GM18951 (cell line): ENCODE results near the gene FKBP14.
"Not testable (repeated sequence)": the region's sequence is repeated elsewhere in the genome, so short reads cannot be mapped to it uniquely, and the experiment has no call there.

Source experiments
- POLR2A ChIP-seq: IDR thresholded peaks from 4 replicates; pipeline ENCODE4 v1.6.1; 2011; ENCODE audit warnings: mild to moderate bottlenecking; ENCODE audit not compliant: insufficient read length, insufficient read depth; ENCODE audit errors: extremely low read depth
- in situ Hi-C: fragments of 300-500 bp; cut with MboI; formaldehyde crosslinking; loops from one replicate; pipeline ENCODE4 v1.12.0; 2022; ENCODE audit warnings: low sequenced_read_pairs, mixed read lengths, inconsistent platforms; ENCODE audit not compliant: unreplicated experiment

Gene FKBP14

GRCh38 chr7:29971566-29972314, 54.8 kb downstream of the FKBP14 start:
- in situ Hi-C loops: no loop called here
- no peak for TF ChIP-seq POLR2A

- in situ Hi-C loops: no loop called here
- TF ChIP-seq POLR2A: no peak
Measured at GRCh38 chr7:29970158-29970557, 56.3 kb downstream of the FKBP14 start.

GRCh38 chr7:29969738-29970137, 56.8 kb downstream of the FKBP14 start:
- no peak for TF ChIP-seq POLR2A
- in situ Hi-C loops: no loop called here

GRCh38 chr7:29968683-29969395, 57.7 kb downstream of the FKBP14 start:
- in situ Hi-C loops: no loop called here

GRCh38 chr7:29965030-29965429, 61.5 kb downstream of the FKBP14 start:
- in situ Hi-C loops: no loop called here
- no peak for TF ChIP-seq POLR2A

More at GRCh38 chr7:29968683-29969395, 57.7 kb downstream of the FKBP14 start:
- TF ChIP-seq POLR2A: no peak

- no peak for TF ChIP-seq POLR2A
- in situ Hi-C loops: no loop called here
Measured at GRCh38 chr7:29962035-29962434, 64.5 kb downstream of the FKBP14 start.

- in situ Hi-C loops: not testable (repeated sequence)
Measured at GRCh38 chr7:29961611-29962010, 64.9 kb downstream of the FKBP14 start.
